HG03469 (cell line): ENCODE data around the gene DCUN1D4.

Experiments
- ATAC-seq: cut with Tn5 transposase; IDR thresholded peaks from one replicate; pipeline ENCODE4 v1.9.1; 2021; ENCODE audit warnings: mild to moderate bottlenecking, moderate library complexity, moderate number of reproducible peaks; ENCODE audit not compliant: unreplicated experiment

DCUN1D4 gene

GRCh38 chr4:51853027-51853682 lies 10.2 kb downstream of the DCUN1D4 start:
- ATAC-seq: no peak

GRCh38 chr4:51855270-51855669 lies 12.3 kb downstream of the DCUN1D4 start:
- ATAC-seq: no peak

GRCh38 chr4:51855751-51856150 lies 12.8 kb downstream of the DCUN1D4 start:
- ATAC-seq: no peak

GRCh38 chr4:51858605-51859202 lies 15.8 kb downstream of the DCUN1D4 start:
- no peak for ATAC-seq

GRCh38 chr4:51859476-51860031 lies 16.6 kb downstream of the DCUN1D4 start:
- ATAC-seq: no peak

- ATAC-seq: no peak
Measured at GRCh38 chr4:51862199-51862598, 19.2 kb downstream of the DCUN1D4 start.

GRCh38 chr4:51862781-51863180 lies 19.8 kb downstream of the DCUN1D4 start:
- no peak for ATAC-seq

- no peak for ATAC-seq
Measured at GRCh38 chr4:51865717-51866116, 22.8 kb downstream of the DCUN1D4 start.

- ATAC-seq: no peak
Measured at GRCh38 chr4:51866835-51867234, 23.9 kb downstream of the DCUN1D4 start.

GRCh38 chr4:51867689-51868448 lies 24.9 kb downstream of the DCUN1D4 start:
- ATAC-seq: no peak

- ATAC-seq: no peak
Measured at GRCh38 chr4:51868449-51868847, 25.5 kb downstream of the DCUN1D4 start.

GRCh38 chr4:51870441-51871188 lies 27.7 kb downstream of the DCUN1D4 start:
- no peak for ATAC-seq

- no peak for ATAC-seq
Measured at GRCh38 chr4:51872283-51872997, 29.5 kb downstream of the DCUN1D4 start.

- no peak for ATAC-seq
Measured at GRCh38 chr4:51874551-51874950, 31.6 kb downstream of the DCUN1D4 start.

GRCh38 chr4:51878431-51878830 lies 35.5 kb downstream of the DCUN1D4 start:
- no peak for ATAC-seq

GRCh38 chr4:51880016-51880915 lies 37.3 kb downstream of the DCUN1D4 start:
- no peak for ATAC-seq

- ATAC-seq: no peak
Measured at GRCh38 chr4:51884055-51884454, 41.1 kb downstream of the DCUN1D4 start.

GRCh38 chr4:51884606-51885005 lies 41.7 kb downstream of the DCUN1D4 start:
- ATAC-seq: no peak

- no peak for ATAC-seq
Measured at GRCh38 chr4:51885363-51885762, 42.4 kb downstream of the DCUN1D4 start.
